ENCODE data around the gene THRA. TPM values are rescaled to one million over a fixed set of nuclear protein-coding genes. Genes with fewer than 3 reads are reported as not detected.

THRA gene
- total and polyA plus RNA-seq, 9 of the 15 experiments (the other 6 are each of a cell fraction or from before 2014, with no cell fraction given): 0.34 to 23.4 (median 12.7) TPM

GRCh38 chr17:40072040-40072734 lies 9.4 kb downstream of the THRA start:
- peak overlapping the region; percentile 43 to 90; a peak in 3 of 4 replicates for H3K9ac ChIP-seq (ENCODE audit: insufficient read depth in 1 of 2, low read depth in 2 of 2, low read length in 2 of 2)
- no TSS peak for BruUV-seq (replicated peaks)
- TF ChIP-seq NFIC (IDR thresholded peaks at IDR 0.05) (peak; percentile 77; the same call in 1 of the 2 replicates), RBM14 (IDR thresholded peaks at IDR 0.05; ENCODE audit: borderline replicate concordance, insufficient read depth, low read depth, low read length) (no peak), ZNF197 (CRISPR knock-in tag; IDR thresholded peaks at IDR 0.05; ENCODE audit: low read depth) (no peak), BHLHE40 (IDR thresholded peaks at IDR 0.05; ENCODE audit: low read length) (peak; percentile 83)
- no peaks in the 10 kb centered on the region for H3K9me1 ChIP-seq (ENCODE audit: control insufficient read depth, insufficient read depth, low read length)
- DNase-seq (ENCODE audit: extremely low read depth in 1 of 4, low spot score in 3 of 4): no peak
- intact Hi-C loops (cut with micrococcal nuclease): no loop called here
- ATAC-seq: no peak
- WGBS (ENCODE audit: insufficient coverage, low coverage, missing lambda C conversion rate): 47% methylated on average over 18 of the region's 19 CpGs
- H3K79me2 ChIP-seq (ENCODE audit: control insufficient read depth, insufficient read depth, low read length): peaks cover 70% of the 10 kb centered on the region
- in situ Hi-C loops (cut with MboI): no loop called here
- H3K27me3 ChIP-seq (ENCODE audit: control insufficient read depth in 2 of 2, insufficient read depth in 2 of 2, low read length in 2 of 2): no peaks in the 10 kb centered on the region
- H3K36me3 ChIP-seq (ENCODE audit: control insufficient read depth, insufficient read depth, low read length): peaks cover 23% of the 10 kb centered on the region; the same call in 2 of the 3 replicates
- POLR2A ChIA-PET: no interaction called here
- peaks cover 86 to 93% of the 10 kb centered on the region in 2 experiments for H3K4me1 ChIP-seq (replicated peaks in 1 of 2; ENCODE audit: control insufficient read depth in 2 of 2, insufficient read depth in 2 of 2, low read length in 2 of 2)
- CTCF ChIA-PET (ENCODE audit: low intra/inter-chr PET ratio): no interaction called here
- no peak overlapping the region for H3K4me3 ChIP-seq
- H4K20me1 ChIP-seq (replicated peaks; ENCODE audit: control insufficient read depth, insufficient read depth, low read length): no peaks in the 10 kb centered on the region
- FAIRE-seq: no peak
- no peak overlapping the region for H2AFZ ChIP-seq (ENCODE audit: low read depth, low read length)
- peak overlapping the region; percentile 77 for H3K27ac ChIP-seq (ENCODE audit: extremely low read depth, low read depth, low read length)
- no peaks in the 10 kb centered on the region for H3K9me3 ChIP-seq (replicated peaks; ENCODE audit: control insufficient read depth, insufficient read depth, low read depth, low read length)
- H3K4me2 ChIP-seq (ENCODE audit: insufficient read depth, low read length): peak overlapping the region; percentile 74

Data from K562 (cell line).